GM13977 (cell line): Measurements from ENCODE around the gene PTPDC1.

Experiments
- DNase-seq: peaks from one replicate; pipeline ENCODE4 v3.0.0; 2012; ENCODE audit warnings: low spot score
- in situ Hi-C: fragments of 300-500 bp; cut with MboI; formaldehyde crosslinking; loops from one replicate; pipeline ENCODE4 v1.12.0; 2022; ENCODE audit warnings: low sequenced_read_pairs, low pct_unique_long_range_greater_than_20kb, mixed read lengths, inconsistent platforms; ENCODE audit not compliant: unreplicated experiment
- TF ChIP-seq, protein P1 (sequence below): IDR thresholded peaks from 2 replicates; pipeline ENCODE4 v1.5.1; 2012; ENCODE audit warnings: mild to moderate bottlenecking, control low read depth; ENCODE audit not compliant: insufficient read depth; ENCODE audit errors: extremely low read depth, missing control alignments

The PTPDC1 gene

DNA sequence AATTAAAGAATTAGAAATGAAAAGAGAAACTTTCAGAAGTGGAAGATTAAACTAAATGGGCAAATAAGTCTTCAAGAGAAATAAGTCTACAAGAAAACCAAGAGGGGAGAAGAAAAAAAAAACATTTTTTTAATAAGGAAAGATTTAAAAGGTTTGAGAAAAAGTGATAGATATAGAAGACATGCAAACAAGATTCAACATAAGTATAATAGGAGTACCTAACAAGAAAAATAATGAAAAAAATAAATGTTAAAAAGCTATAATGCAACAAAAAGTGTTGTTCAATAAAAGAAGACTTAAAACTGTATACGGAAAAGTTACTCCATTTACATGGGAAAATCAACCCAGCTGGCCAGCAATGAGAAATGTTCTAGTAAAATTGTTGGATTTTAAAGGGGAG is 42.6 kb downstream of the PTPDC1 start:
- TF ChIP-seq, protein P1, sequence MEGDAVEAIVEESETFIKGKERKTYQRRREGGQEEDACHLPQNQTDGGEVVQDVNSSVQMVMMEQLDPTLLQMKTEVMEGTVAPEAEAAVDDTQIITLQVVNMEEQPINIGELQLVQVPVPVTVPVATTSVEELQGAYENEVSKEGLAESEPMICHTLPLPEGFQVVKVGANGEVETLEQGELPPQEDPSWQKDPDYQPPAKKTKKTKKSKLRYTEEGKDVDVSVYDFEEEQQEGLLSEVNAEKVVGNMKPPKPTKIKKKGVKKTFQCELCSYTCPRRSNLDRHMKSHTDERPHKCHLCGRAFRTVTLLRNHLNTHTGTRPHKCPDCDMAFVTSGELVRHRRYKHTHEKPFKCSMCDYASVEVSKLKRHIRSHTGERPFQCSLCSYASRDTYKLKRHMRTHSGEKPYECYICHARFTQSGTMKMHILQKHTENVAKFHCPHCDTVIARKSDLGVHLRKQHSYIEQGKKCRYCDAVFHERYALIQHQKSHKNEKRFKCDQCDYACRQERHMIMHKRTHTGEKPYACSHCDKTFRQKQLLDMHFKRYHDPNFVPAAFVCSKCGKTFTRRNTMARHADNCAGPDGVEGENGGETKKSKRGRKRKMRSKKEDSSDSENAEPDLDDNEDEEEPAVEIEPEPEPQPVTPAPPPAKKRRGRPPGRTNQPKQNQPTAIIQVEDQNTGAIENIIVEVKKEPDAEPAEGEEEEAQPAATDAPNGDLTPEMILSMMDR, result no peak
- in situ Hi-C loops, result no loop called here
- DNase-seq, result no peak

DNA sequence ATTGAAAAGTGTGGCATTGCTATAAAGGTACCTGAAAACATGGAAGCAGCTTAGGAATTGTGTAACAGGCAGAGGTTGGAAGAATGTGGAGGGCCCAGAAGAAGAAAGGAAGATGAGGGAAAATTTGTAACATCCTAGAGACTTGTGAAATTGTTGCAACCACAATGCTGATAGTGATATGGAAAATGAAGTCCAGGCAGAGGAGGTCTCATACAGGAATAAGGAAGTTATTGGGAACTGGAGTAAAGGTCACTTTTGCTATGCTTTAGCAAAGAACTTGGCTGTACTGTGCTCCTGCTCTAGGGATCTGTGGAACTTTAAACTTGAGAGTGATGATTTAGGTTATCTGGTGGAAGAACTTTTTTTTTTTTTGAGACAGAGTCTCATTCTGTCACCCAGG is 43.5 kb downstream of the PTPDC1 start:
- TF ChIP-seq, protein P1, result no peak
- in situ Hi-C loops, result no loop called here
- no peak for DNase-seq

DNA sequence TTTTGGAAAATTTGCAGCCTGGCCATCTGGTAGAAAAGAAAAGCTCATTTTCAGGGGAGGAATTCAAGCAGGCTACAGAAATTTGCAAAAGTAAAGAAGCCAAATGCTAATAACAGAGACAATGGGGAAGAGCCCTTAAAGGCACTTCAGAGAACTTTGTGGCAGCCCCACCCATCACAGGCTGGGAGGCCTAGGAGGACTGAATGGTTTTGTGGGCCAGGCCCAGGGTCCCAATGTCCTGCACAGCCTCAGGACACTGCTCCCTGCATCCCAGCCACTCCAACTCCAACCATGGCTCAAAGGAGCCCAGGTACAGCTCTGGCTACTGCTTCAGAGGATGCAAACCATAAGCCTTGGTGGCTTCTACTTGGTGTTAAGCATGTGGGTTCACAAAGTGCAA is 44.3 kb downstream of the PTPDC1 start:
- DNase-seq, result no peak

DNA sequence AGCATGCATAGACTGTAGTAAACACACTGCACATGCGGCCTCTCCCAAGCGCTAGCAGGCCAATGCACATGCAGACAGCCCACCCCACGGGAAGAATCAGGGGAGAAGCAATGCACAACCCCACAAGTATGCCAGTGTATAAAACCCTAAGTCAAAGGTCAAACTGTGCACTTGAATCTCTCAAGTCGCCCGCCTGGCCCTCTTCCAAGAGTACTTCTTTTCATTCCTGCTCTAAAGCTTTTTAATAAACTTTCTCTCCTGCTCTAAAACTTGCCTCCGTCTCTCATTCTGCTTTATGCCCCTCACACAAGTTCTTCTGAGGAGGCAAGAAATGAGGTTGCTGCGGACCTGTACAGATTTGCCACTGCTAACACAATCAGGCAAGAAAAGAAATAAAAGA is 50.4 kb downstream of the PTPDC1 start:
- no peak for DNase-seq
- in situ Hi-C loops, result no loop called here
- TF ChIP-seq, protein P1, result no peak

More for the DNA sequence above, 44.3 kb downstream of the PTPDC1 start:
- TF ChIP-seq, protein P1, result no peak
- in situ Hi-C loops, result no loop called here

DNA sequence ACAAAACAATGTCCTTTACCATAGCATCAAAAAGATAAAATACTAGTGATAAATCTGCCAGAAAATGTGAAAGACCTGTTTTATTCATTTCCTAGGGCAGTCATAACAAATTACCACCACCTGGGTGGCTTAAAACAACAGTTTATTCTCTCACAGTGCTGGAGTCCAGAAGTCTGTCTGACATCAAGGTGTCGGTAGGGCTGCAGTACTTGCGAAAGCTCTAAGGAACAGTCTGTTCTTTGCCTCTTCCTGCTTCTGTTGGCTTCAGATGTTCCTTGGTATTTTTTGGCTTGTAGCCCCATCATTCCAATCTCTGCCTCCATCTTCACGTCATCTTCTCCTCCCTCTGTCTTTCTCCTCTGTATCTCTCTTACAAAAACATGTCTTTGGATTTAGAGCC is 51.0 kb downstream of the PTPDC1 start:
- TF ChIP-seq, protein P1, result no peak
- DNase-seq, result no peak
- in situ Hi-C loops, result no loop called here

DNA sequence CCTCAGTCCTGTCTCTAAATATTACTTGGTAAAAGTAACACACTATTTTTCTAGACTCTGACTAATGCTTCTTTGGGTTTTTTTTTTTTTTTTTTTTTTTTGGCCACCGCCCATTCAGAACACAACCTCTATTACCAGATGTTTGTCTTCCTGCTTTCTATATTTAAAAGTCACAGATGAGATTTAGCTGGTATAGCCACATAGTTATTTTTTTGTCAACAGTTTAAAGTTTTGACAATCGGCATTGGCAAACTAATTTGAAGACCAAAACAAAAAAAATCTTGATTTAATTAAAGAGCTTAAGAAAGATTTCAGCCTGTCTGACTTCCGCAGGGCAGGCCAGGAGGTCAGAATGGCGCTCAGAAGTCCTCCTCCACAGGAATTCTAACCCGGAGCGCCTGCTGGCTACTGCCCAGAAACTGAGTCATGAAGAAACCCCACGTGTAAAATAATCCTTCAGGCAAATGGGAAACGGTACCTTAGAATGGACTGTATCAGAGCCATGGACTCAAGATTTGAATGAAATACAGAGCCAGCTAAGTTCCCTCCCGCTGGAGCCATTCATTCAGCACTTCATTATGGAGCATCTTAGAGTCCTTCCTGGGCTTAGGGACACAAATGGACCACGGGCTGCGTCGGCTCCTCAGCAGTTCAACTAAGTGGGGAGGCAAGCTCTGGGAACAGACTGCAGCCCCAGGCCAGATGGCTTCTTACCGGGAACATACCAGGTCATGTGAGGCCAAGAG is 55.6 kb downstream of the PTPDC1 start:
- no peak for DNase-seq
- in situ Hi-C loops, result no loop called here
- TF ChIP-seq, protein P1, result no peak
